ENCODE data around the gene ANTXR1.

Gene ANTXR1

DNA sequence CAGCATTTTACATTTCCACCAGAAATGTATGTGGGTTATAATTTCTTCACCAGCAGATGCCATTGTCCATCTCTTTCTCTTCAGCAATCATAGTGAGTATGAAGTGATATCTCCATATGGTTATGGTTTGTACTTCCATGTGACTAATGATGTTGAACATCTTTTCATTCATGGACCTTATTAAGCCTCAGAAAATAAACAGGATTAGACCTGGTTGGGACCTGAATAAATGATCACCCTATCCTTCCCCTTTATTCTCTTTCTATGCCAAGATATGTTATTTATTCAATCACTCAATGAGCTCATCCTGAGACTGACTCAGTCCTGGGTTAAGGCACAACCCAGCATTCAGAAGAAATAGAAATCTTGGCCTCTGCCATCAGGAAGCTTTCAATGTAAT lies 86.6 kb downstream of the ANTXR1 start:
- DNase-seq = no peak

DNA sequence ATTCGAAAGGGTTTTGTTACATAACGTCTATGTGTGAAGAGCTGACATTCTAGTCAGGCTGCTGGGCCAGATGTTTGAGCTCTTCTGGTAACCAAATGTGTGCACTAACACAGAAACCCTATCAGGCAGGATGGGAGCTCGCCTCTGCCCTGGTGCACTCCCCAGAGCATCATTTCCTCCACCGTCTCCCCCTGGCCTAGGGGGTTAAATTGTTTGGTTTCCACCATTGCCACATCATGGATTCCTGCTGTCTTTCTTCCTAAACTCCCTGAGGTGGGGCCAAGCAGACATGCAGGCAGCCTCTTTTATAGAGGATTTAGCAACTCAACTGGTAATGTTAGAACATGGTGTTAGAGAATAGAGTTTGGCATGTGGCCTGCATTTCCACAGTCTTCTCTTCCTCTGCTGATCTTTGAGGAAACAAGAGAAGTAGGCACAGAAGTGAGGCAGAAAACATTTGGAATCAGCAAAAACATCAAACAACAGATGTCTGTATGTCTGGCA lies 87.3 kb downstream of the ANTXR1 start:
- DNase-seq = no peak

DNA sequence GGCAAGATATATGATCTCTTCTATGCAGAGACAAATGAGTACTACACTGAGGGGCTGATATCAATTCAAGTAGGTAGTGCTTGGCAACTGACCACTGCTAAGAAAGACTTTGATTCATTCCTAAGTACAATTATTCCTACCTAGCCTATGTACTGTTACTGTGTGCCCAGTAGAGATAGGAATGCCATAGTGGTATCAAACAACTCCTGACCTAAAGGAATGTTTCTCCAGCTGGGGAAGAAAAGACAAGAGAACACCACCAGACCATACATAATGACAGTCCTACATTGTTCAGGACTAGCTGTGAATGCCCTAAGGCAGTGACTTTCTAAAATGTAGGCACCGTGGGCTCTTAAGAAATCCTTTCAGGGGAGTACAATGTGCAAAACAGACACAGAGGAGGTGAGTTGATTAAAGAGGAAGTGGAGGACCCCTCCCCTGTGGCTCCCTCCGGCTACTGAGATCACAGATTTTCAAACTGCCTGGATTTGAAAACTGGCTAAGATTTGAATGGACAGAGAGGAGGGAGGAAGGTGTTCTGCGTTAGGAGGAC lies 89.1 kb downstream of the ANTXR1 start:
- no peak for DNase-seq

DNA sequence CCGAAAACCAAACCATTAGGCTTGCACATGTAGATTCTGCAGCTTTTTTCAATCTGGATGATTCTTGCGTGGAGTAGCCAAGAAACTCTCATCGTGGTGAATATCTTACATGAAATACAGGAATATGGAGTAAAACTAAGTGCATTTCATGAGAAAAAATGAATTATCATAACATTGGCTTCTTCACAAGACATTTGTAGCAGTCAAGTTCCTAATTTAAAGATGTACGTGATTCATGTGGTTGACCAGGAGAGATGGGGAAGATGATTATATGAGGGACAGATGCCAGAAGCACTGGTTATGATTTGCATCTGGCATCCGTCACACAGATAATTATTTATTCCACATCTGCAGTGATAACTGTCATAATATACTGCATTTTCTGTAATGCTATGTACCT lies 90.4 kb downstream of the ANTXR1 start:
- no peak for DNase-seq

- no peak for DNase-seq
Measured at GRCh38 chr2:69104261-69104660, 91.3 kb downstream of the ANTXR1 start.

- DNase-seq = no peak
Measured at GRCh38 chr2:69109255-69109654, 96.3 kb downstream of the ANTXR1 start.

- DNase-seq = no peak
Measured at GRCh38 chr2:69111076-69111475, 98.1 kb downstream of the ANTXR1 start.

- no peak for DNase-seq
Measured at GRCh38 chr2:69113627-69114026, 100.6 kb downstream of the ANTXR1 start.

GRCh38 chr2:69114534-69114933 lies 101.6 kb downstream of the ANTXR1 start:
- no peak for DNase-seq

GRCh38 chr2:69116438-69116837 lies 103.5 kb downstream of the ANTXR1 start:
- no peak for DNase-seq

DNA sequence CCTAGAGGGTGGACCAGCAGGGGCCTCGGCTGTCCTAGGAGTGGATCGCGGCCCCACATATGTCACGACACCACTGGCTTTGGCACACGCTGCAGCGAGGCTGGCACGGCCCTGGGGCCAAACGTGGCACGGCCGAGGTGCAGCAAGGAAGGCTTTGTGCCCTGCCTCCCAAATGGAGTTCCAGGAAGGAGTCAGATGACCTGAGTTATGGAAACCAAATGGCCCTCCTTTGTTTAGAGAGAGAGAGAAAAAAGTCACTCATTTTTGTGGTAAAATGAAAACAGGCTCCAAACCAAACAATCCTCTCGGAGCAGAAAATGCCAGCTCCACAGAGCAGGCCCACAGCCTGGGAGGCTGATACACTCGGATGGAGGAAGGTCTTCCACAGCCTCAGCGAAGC lies 105.6 kb downstream of the ANTXR1 start:
- DNase-seq = no peak

- no peak for DNase-seq
Measured at GRCh38 chr2:69119104-69119894, 106.3 kb downstream of the ANTXR1 start.

- no peak for DNase-seq
Measured at GRCh38 chr2:69122271-69122670, 109.3 kb downstream of the ANTXR1 start.

DNA sequence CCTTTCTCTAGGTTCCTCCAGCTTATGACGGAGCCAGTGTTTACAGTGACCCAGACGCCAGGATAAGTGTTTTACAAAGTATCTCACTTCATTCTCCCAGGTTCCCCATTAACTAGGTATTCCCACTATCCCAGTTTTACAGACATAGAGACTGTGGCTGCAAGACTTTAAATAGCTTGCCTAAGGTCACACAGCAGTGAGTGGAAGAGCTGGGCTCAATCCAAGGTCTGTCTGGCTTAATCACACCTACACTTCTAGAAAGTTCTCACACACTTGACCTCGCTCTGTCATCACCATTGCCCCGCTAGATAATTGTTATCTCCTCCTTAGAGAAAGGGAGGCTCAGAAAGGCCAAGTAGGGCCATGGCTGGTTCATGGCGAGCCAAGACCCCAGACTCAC lies 110.2 kb downstream of the ANTXR1 start:
- DNase-seq = no peak

- no peak for DNase-seq
Measured at GRCh38 chr2:69124343-69124742, 111.4 kb downstream of the ANTXR1 start.

DNA sequence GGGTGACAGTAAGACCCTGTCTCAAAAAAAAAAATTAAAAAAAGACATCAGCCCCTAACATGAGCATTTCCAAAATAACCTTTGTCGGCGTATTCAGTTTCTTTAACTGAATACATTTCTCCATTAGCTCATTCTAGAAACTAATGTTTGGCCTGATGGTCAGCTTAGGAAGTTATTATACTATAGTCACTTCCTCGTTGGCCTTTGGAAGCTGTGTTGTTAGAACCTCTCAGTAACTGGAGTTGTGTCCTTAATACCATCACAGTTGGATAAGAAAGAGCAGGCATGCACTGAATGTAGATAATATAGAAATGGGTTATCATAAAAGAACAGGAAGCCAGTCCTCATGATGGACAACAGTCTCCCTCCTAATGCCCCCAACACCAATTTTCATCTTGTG lies 112.8 kb downstream of the ANTXR1 start:
- no peak for DNase-seq

- no peak for DNase-seq
Measured at GRCh38 chr2:69126341-69126740, 113.4 kb downstream of the ANTXR1 start.

DNA sequence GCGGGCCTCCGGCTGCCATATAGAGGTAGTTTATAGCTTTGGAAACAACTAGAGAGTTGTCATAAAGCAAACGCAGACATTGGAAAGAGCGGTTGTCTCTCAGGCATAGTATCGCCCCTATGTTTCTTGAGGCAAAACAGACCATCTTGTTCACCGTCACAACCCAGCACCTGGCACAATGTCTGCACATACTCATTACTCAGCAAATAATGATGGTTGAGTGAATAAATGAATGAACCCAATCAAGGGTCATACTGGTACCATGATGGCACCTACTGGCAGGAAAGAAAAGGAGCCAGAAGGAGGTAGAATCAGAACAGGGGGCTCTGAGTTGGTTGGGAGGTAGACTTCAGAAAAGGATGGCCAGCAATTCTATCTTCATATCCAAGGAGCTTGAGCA lies 118.5 kb downstream of the ANTXR1 start:
- DNase-seq = no peak

GRCh38 chr2:69131983-69132675 lies 119.2 kb downstream of the ANTXR1 start:
- DNase-seq = no peak

GRCh38 chr2:69132960-69133590 lies 120.1 kb downstream of the ANTXR1 start:
- no peak for DNase-seq

GRCh38 chr2:69133898-69134297 lies 120.9 kb downstream of the ANTXR1 start:
- no peak for DNase-seq

DNA sequence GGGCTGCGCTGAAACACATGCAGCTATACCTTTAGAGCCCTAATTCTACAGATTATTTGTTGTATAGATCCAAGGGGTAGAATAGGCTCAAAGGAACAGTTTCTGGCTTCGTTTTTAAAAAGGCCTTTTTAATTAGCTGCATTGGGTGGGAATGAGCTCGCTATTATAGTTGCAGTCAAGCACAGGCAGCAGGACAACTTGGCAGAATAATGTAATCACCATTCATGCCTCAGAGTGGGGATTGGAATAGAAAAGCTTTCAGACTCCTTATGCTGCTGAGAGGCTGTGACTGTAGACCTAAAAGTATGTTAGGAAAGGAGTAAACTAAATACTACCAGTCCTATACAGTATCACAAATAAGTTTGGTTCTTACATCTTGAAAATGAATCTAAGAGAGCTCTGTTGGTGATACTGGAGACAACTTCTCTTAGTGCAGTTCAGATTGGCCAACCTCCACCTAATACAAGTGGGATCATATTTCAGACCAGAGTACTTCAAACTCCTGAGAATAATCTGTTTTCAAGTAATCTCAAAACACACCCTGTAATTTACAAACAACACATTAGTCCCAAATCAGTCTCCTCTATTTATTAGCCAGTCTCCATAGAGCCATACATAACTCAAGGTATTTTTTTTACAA lies 121.4 kb downstream of the ANTXR1 start:
- no peak for DNase-seq

DNA sequence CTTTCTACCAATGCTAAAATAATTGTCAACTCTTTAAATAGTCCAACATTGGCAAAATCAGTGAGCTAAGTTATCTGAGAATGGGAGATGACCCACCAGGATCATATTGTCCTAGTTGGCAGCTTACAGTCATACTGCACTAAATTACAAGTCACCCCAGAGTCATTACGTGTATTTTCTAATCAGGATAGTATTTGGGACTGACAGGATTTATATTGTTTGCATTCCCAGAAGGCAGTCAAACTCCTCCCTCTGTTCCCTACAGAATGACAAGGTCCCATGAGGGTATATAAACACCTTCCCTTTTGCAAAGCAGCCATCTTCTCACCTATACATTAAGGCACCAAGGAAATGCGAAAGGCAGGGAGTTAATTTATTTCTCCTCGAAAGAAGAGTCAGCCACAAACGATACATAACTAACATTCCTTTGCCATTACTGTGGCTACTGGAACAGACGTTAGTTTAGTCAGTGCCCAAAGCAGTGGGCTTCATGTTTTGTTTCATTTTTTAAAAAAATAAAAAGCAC lies 125.3 kb downstream of the ANTXR1 start:
- DNase-seq = no peak
